Upper lobe of left lung (tissue), 6 donors: ENCODE results near the gene CHMP4A. TPM values are rescaled to one million over a fixed set of nuclear protein-coding genes. Genes with fewer than 3 reads are reported as not detected.
A peak's percentile ranks its signal among the peaks of the same experiment; 100 is the strongest.

Experiments
- ATAC-seq, 2 donors: fragments of 200-7000 bp; cut with Tn5 transposase; one replicate each; pipeline ENCODE4 v1.9.1; 2022; ENCODE audit warnings: mild to moderate bottlenecking in 2 of 2, moderate library complexity in 2 of 2; ENCODE audit not compliant: low FRiP score in 2 of 2
- DNase-seq, 2 donors: peaks; one replicate each; pipeline ENCODE4 v3.0.0-alpha.2; 2019 to 2020
- H3K27ac ChIP-seq, 4 donors: fragments of 200-600 bp; sonication (generic); one replicate each; pipeline ENCODE4 v1.5.1; 2016 to 2019
- H3K27me3 ChIP-seq, 4 donors: fragments of 200-600 bp; sonication (generic); one replicate each; pipeline ENCODE4 v1.5.1; 2017 to 2019
- H3K36me3 ChIP-seq, 4 donors: fragments of 200-600 bp; sonication (generic); one replicate each; pipeline ENCODE4 v1.5.1; 2016 to 2019
- H3K4me1 ChIP-seq, 4 donors: fragments of 200-600 bp; sonication (generic); one replicate each; pipeline ENCODE4 v1.5.1; 2018 to 2019
- H3K4me3 ChIP-seq, 4 donors: fragments of 200-600 bp; sonication (generic); one replicate each; pipeline ENCODE4 v1.5.1; 2017 to 2019; ENCODE audit warnings: mild to moderate bottlenecking in 2 of 4, moderate library complexity in 1 of 4
- H3K9me3 ChIP-seq, 4 donors: fragments of 200-600 bp; sonication (generic); one replicate each; pipeline ENCODE4 v1.5.1; 2018 to 2019
- EP300 ChIP-seq, 4 donors: sonication (generic); formaldehyde crosslinking; IDR thresholded peaks; one replicate each; pipeline ENCODE4 v1.5.1; 2017; ENCODE audit warnings: antibody characterized with exemption in 4 of 4, control low read depth in 2 of 4
- POLR2A ChIP-seq, 4 donors: fragments of 450-650 bp; IDR thresholded peaks; one replicate each; pipeline ENCODE4 v1.5.1; 2016 to 2017; ENCODE audit warnings: antibody characterized with exemption in 4 of 4, mild to moderate bottlenecking in 2 of 4
- POLR2AphosphoS5 ChIP-seq, 2 donors: sonication (generic); formaldehyde crosslinking; IDR thresholded peaks; one replicate each; pipeline ENCODE4 v1.5.1; 2017; ENCODE audit warnings: antibody characterized with exemption in 2 of 2
- WGBS, 2 donors: methylation state at CpG; one replicate each; pipeline ENCODE4 v1.1.5; 2017 to 2018; 5-methylcytosine and 5-hydroxymethylcytosine counted together
- total RNA-seq, 6 donors: library from RNA; depleted of rRNA in 4 of 6; stranded (reverse); fragments of >200 nt in 4 of 6; gene quantifications; one replicate each; pipeline versions ENCODE4 v1.1.0 to v1.2.1, GENCODE V29; 2016 to 2021
- TF ChIP-seq, protein P1 (sequence below), 6 experiments: fragments of 450-650 bp in 4 of 6; fragments of 200-600 bp in 2 of 6; sonication (generic) in 2 of 6; IDR thresholded peaks; one replicate each; pipeline ENCODE4 v1.5.1; 2016 to 2019; ENCODE audit warnings: antibody characterized with exemption in 6 of 6
- donor health status: DM: no; HTN: no; CAD: no; lungs with moderate emphysema.
- donor health status: DM: no; HTN: yes; CAD: no; lungs with severe emphysema.

CHMP4A gene
- total RNA-seq, 6 donors from 2014 or later: 39.9 to 112 (median 61.5) TPM

DNA sequence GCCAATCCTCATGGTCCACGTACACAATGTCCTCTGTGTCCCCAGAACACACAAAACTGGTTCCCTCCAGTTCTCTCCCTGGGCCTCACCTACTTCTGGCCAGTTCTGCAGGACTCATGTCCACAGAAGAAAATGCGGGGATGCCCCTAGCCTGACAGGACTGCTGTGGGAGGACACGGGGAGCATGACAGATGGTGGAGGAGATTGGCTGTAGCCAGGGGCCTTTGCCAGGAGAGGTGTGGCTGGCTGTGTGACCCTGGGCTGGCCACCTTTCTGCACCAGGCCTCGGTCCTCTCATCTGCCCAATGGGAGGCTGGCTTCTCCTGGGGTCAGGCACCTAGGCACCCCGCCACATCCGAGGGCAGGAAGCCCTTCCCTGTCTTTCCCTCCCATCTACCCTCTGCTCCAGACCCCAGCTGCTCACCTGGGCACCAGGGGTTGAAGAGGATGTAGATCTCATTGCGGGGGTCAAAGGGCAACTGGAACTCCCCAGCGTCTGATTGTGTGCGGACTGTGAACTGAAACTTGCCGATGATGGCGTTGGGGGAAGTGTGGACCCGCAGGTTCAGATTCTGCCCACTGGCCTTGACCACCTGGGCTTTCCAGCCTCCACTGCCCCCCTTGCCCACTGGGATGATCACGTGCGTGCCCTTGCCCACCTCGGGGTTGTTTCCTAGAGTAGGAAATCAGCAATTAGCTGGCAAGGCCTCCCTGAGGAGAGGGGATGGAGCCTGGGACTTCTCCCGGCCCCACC lies 46.9 kb upstream of the CHMP4A start:
- Histone ChIP-seq H3K27me3 (no peaks in the 10 kb centered on the region), H3K4me3 (no peak overlapping the region), H3K27ac (peak overlapping the region in 3 of 4 donors; percentile 18 to 46 (median 32)), H3K36me3 (peaks cover 0 to 8% (median 0%) of the 10 kb centered on the region in 4 donors), H3K9me3 (no peaks in the 10 kb centered on the region), H3K4me1 (peaks cover 0 to 19% (median 9%) of the 10 kb centered on the region in 4 donors)
- TF ChIP-seq, protein P1, sequence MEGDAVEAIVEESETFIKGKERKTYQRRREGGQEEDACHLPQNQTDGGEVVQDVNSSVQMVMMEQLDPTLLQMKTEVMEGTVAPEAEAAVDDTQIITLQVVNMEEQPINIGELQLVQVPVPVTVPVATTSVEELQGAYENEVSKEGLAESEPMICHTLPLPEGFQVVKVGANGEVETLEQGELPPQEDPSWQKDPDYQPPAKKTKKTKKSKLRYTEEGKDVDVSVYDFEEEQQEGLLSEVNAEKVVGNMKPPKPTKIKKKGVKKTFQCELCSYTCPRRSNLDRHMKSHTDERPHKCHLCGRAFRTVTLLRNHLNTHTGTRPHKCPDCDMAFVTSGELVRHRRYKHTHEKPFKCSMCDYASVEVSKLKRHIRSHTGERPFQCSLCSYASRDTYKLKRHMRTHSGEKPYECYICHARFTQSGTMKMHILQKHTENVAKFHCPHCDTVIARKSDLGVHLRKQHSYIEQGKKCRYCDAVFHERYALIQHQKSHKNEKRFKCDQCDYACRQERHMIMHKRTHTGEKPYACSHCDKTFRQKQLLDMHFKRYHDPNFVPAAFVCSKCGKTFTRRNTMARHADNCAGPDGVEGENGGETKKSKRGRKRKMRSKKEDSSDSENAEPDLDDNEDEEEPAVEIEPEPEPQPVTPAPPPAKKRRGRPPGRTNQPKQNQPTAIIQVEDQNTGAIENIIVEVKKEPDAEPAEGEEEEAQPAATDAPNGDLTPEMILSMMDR (IDR thresholded peaks at IDR 0.05): no peak
- TF ChIP-seq POLR2A (IDR thresholded peaks at IDR 0.05) (no peak), POLR2AphosphoS5 (IDR thresholded peaks at IDR 0.05) (no peak), EP300 (IDR thresholded peaks at IDR 0.05) (no peak)
- 85 to 90% methylated on average over 10 to 16 of the region's 16 CpGs for WGBS, 2 donors
- peak in 1 of 2 donors; percentile 13 for ATAC-seq
- DNase-seq: no peak

DNA sequence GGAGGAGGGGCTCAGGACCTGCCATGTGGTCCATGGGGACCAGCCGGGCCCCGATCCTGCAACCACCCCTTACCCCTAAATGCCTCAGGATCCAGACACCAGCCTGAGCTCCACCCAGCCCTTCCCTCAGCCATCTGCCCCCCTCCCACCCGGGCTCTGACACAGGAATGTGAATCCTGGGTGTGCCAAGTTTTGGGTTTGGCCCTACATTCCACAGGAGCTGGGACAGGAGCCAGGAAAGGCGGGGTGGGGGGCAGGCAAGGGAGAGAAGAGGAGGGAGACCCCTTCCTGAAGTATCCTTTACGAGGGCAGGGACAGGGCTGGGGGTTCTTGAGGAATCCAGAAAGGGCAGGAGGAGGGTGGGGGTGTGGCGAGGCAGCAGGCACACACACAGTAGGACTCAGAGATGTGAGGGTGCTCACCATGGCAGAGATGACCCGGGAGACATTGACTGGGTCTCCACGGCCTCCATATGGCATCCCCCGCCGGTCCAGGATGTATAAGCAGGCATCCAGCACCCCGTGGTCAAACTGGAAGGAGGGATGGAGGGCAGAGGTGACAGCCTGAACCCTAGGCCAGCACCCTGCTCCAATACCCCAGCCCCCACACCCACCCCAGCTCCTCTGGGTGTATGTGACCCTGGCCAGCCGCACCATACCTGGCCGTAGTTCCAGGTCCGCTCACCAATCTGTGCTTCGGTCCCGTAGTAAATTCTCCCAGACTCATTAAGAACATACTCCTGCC lies 46.2 kb upstream of the CHMP4A start:
- peaks cover 0 to 12% (median 3%) of the 10 kb centered on the region in 4 donors for H3K36me3 ChIP-seq
- no peak for TF ChIP-seq POLR2A (IDR thresholded peaks at IDR 0.05)
- TF ChIP-seq POLR2AphosphoS5 (IDR thresholded peaks at IDR 0.05): no peak
- TF ChIP-seq, protein P1 (IDR thresholded peaks at IDR 0.05): no peak
- TF ChIP-seq EP300 (IDR thresholded peaks at IDR 0.05): no peak
- no peaks in the 10 kb centered on the region for H3K9me3 ChIP-seq
- peaks cover 0 to 19% (median 9%) of the 10 kb centered on the region in 4 donors for H3K4me1 ChIP-seq
- no peaks in the 10 kb centered on the region for H3K27me3 ChIP-seq
- ATAC-seq (peak; percentile 40 to 65), DNase-seq (no peak)
- peak overlapping the region in 3 of 4 donors; percentile 18 to 46 (median 32) for H3K27ac ChIP-seq
- no peak overlapping the region for H3K4me3 ChIP-seq
- 71 to 74% methylated on average over 15 to 16 of the region's 16 CpGs for WGBS, 2 donors

GRCh38 chr14:24258548-24259265 lies 45.4 kb upstream of the CHMP4A start:
- Histone ChIP-seq H3K36me3 (peaks cover 0 to 12% (median 6%) of the 10 kb centered on the region in 4 donors), H3K9me3 (no peaks in the 10 kb centered on the region), H3K27me3 (no peaks in the 10 kb centered on the region), H3K4me3 (no peak overlapping the region), H3K4me1 (peaks cover 0 to 19% (median 9%) of the 10 kb centered on the region in 4 donors), H3K27ac (peak overlapping the region in 3 of 4 donors; percentile 18 to 46 (median 32))
- no peak for DNase-seq
- 88 to 89% methylated on average over 16 to 18 of the region's 18 CpGs for WGBS, 2 donors
- TF ChIP-seq POLR2AphosphoS5 (IDR thresholded peaks at IDR 0.05) (no peak), POLR2A (IDR thresholded peaks at IDR 0.05) (no peak), EP300 (IDR thresholded peaks at IDR 0.05) (no peak)
- TF ChIP-seq, protein P1 (IDR thresholded peaks at IDR 0.05): no peak
- ATAC-seq: no peak

DNA sequence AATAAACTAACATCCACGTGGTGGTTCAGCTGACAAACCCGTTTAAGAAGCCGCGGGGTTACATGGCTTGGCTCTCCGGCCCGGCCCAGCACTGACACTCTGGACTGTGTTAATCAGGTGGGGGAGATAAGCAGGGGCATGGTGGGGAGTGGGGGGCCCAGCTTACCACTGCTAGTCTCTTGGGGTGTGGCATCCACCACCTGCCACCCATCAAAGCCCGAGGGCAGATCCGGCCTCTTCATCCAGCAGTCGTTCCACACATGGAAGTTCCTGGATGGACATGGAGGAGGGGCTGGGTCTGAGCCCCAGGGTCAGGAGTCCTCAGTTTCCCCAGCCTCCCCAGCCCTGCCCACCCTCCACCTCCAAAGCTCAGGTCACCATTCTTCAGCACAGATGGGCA lies 44.8 kb upstream of the CHMP4A start:
- ATAC-seq (no peak), DNase-seq (no peak)
- no peak overlapping the region for H3K27ac ChIP-seq
- 79 to 87% methylated on average over 7 to 9 of the region's 9 CpGs for WGBS, 2 donors
- H3K4me3 ChIP-seq: no peak overlapping the region
- no peaks in the 10 kb centered on the region for H3K27me3 ChIP-seq
- peaks cover 0 to 19% (median 9%) of the 10 kb centered on the region in 4 donors for H3K4me1 ChIP-seq
- H3K9me3 ChIP-seq: no peaks in the 10 kb centered on the region
- peaks cover 0 to 14% (median 7%) of the 10 kb centered on the region in 4 donors for H3K36me3 ChIP-seq
- TF ChIP-seq, protein P1 (IDR thresholded peaks at IDR 0.05): no peak
- TF ChIP-seq EP300 (IDR thresholded peaks at IDR 0.05): no peak
- no peak for TF ChIP-seq POLR2A (IDR thresholded peaks at IDR 0.05)
- TF ChIP-seq POLR2AphosphoS5 (IDR thresholded peaks at IDR 0.05): no peak
